HEK293 (cell line): ENCODE data around the gene TRNAU1AP.

Experiments used
- CTCF ChIA-PET: fragments of 350-600 bp; formaldehyde crosslinking; extraction: SDS; loops from one replicate; lab custom pipeline; 2021; ENCODE audit warnings: antibody characterized with exemption; lab: Yijun Ruan, JAX
- POLR2A ChIA-PET: fragments of 300-600 bp; formaldehyde crosslinking; extraction: SDS; loops from one replicate; lab custom pipeline; 2020; ENCODE audit warnings: antibody characterized with exemption, inconsistent platforms; lab: Yijun Ruan, JAX
- H3K27ac ChIP-seq: fragments of 200-500 bp; sonication (Bioruptor generic); 2 replicates; pipeline ENCODE4 v1.5.1; 2014; ENCODE audit warnings: low read depth, low read length, control low read depth, inconsistent platforms; ENCODE audit errors: extremely low read depth
- H3K36me3 ChIP-seq, 2 experiments: fragments of 200-500 bp in 1 of 2; sonication (Bioruptor generic) in 1 of 2; 1 replicate in 1 of 2; 2 replicates in 1 of 2; pipeline ENCODE4 v1.5.1; 2014 to 2017; ENCODE audit warnings: inconsistent platforms in 2 of 2, low read length in 2 of 2; ENCODE audit not compliant: control insufficient read depth in 2 of 2, insufficient read depth in 1 of 2
- H3K4me1 ChIP-seq: fragments of 200-500 bp; sonication (Bioruptor generic); 2 replicates; pipeline ENCODE4 v1.5.1; 2014; ENCODE audit warnings: mild to moderate bottlenecking, low read length, inconsistent platforms; ENCODE audit not compliant: control insufficient read depth, insufficient read depth
- H3K4me3 ChIP-seq: 2 replicates; pipeline ENCODE4 v1.5.1; 2011; ENCODE audit warnings: low read depth, mild to moderate bottlenecking, control low read depth, low read length, moderate library complexity
- H3K9me3 ChIP-seq: fragments of 200-500 bp; sonication (Bioruptor generic); 2 replicates; pipeline ENCODE4 v1.5.1; 2014; ENCODE audit warnings: low read depth, low read length, inconsistent platforms; ENCODE audit not compliant: control insufficient read depth, insufficient read depth
- BCL11B ChIP-seq: fragments of 450-650 bp; formaldehyde crosslinking; IDR thresholded peaks from 2 replicates; pipeline ENCODE4 v1.5.1; 2016; ENCODE audit warnings: low read depth, missing biosample characterization, missing genetic modification characterization
- KLF7 ChIP-seq: fragments of 450-650 bp; formaldehyde crosslinking; IDR thresholded peaks from 2 replicates; pipeline ENCODE4 v1.5.1; 2016; ENCODE audit warnings: missing biosample characterization, missing genetic modification characterization, borderline replicate concordance
- REPIN1 ChIP-seq: fragments of 450-650 bp; formaldehyde crosslinking; IDR thresholded peaks from 2 replicates; pipeline ENCODE4 v1.5.1; 2017; ENCODE audit warnings: missing biosample characterization, missing genetic modification characterization, low read depth
- SCRT2 ChIP-seq: fragments of 450-650 bp; formaldehyde crosslinking; IDR thresholded peaks from 2 replicates; pipeline ENCODE4 v1.5.1; 2016; ENCODE audit warnings: missing biosample characterization, missing genetic modification characterization
- SP2 ChIP-seq: fragments of 450-650 bp; formaldehyde crosslinking; IDR thresholded peaks from 2 replicates; pipeline ENCODE4 v1.5.1; 2016; ENCODE audit warnings: missing biosample characterization, missing genetic modification characterization
- YY2 ChIP-seq: fragments of 450-650 bp; formaldehyde crosslinking; IDR thresholded peaks from 2 replicates; pipeline ENCODE4 v1.5.1; 2016; ENCODE audit warnings: missing biosample characterization, missing genetic modification characterization
- ZBTB1 ChIP-seq: fragments of 450-650 bp; formaldehyde crosslinking; IDR thresholded peaks from 2 replicates; pipeline ENCODE4 v1.5.1; 2016; ENCODE audit warnings: missing biosample characterization, missing genetic modification characterization
- ZFHX2 ChIP-seq: fragments of 450-650 bp; formaldehyde crosslinking; conservative IDR thresholded peaks from 2 replicates; pipeline ENCODE4 v1.5.1; 2016; ENCODE audit warnings: missing biosample characterization, missing genetic modification characterization
- ZNF23 ChIP-seq: fragments of 450-650 bp; formaldehyde crosslinking; IDR thresholded peaks from 2 replicates; pipeline ENCODE4 v1.5.1; 2016; ENCODE audit warnings: missing biosample characterization, missing genetic modification characterization, borderline replicate concordance
- ZNF341 ChIP-seq: fragments of 450-650 bp; formaldehyde crosslinking; IDR thresholded peaks from 2 replicates; pipeline ENCODE4; 2016; ENCODE audit warnings: low read depth, missing biosample characterization, missing genetic modification characterization
- ZNF423 ChIP-seq: fragments of 450-650 bp; formaldehyde crosslinking; IDR thresholded peaks from 2 replicates; pipeline ENCODE4 v1.5.1; 2016; ENCODE audit warnings: missing biosample characterization, missing genetic modification characterization
- ZNF624 ChIP-seq: fragments of 450-650 bp; formaldehyde crosslinking; IDR thresholded peaks from 2 replicates; pipeline ENCODE4 v1.5.1; 2017; ENCODE audit warnings: missing biosample characterization, missing genetic modification characterization
- ZNF654 ChIP-seq: fragments of 450-650 bp; formaldehyde crosslinking; IDR thresholded peaks from 2 replicates; pipeline ENCODE4 v1.5.1; 2016; ENCODE audit warnings: low read depth, missing biosample characterization, missing genetic modification characterization
- ZNF660 ChIP-seq: fragments of 450-650 bp; IDR thresholded peaks from 2 replicates; pipeline ENCODE4 v1.5.1; 2018; ENCODE audit warnings: missing biosample characterization, mild to moderate bottlenecking, missing genetic modification characterization
- ZSCAN30 ChIP-seq: fragments of 450-650 bp; IDR thresholded peaks from 2 replicates; pipeline ENCODE4 v1.5.1; 2018; ENCODE audit warnings: missing biosample characterization, mild to moderate bottlenecking, missing genetic modification characterization, moderate library complexity
- ZXDB ChIP-seq: fragments of 450-650 bp; formaldehyde crosslinking; IDR thresholded peaks from 2 replicates; pipeline ENCODE4 v1.5.1; 2016; ENCODE audit warnings: missing biosample characterization, missing genetic modification characterization
- TF ChIP-seq, protein P1 (sequence below): fragments of 450-650 bp; formaldehyde crosslinking; IDR thresholded peaks from 2 replicates; pipeline ENCODE4 v1.5.1; 2016; ENCODE audit warnings: missing biosample characterization, missing genetic modification characterization, borderline replicate concordance
- TF ChIP-seq, protein P2 (sequence below): fragments of 450-650 bp; formaldehyde crosslinking; IDR thresholded peaks from 2 replicates; pipeline ENCODE4 v1.5.1; 2016; ENCODE audit warnings: missing biosample characterization, missing genetic modification characterization, borderline replicate concordance
- TF ChIP-seq, protein P3 (sequence below): fragments of 450-650 bp; formaldehyde crosslinking; IDR thresholded peaks from 2 replicates; pipeline ENCODE4 v1.5.0; 2017; ENCODE audit warnings: missing biosample characterization, missing genetic modification characterization, borderline replicate concordance

TRNAU1AP gene

DNA sequence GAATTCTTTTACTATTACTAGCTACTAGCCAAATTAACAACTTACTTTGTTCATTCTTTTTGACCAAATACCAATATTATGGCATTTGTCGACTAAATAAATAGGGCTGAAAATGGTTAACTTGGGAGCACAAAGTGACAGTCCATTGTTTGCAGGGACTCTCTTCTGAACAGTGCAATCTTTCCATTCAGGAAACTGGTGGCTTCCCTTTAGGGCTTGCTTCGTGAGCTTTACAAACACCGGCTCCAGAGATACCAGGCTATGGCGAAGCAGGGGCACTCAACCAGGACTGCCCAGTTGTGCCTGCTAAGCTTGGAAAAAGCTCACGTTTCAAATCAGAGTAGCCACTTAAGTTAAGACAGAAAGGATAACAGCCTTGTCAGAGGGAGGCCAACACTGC, 51.5 kb downstream of the TRNAU1AP start:
- Histone ChIP-seq H3K4me1 (peaks cover 5% of the 10 kb centered on the region), H3K4me3 (no peak overlapping the region)
- POLR2A ChIA-PET, result interaction anchor here (5.4 kb wide), 1 partner anchor 23 kb away, joined by 56 read pairs; no protein-coding TSS in a partner anchor
- no peak for TF ChIP-seq ZNF423 (tag by site-specific recombination)
- TF ChIP-seq, protein P1, sequence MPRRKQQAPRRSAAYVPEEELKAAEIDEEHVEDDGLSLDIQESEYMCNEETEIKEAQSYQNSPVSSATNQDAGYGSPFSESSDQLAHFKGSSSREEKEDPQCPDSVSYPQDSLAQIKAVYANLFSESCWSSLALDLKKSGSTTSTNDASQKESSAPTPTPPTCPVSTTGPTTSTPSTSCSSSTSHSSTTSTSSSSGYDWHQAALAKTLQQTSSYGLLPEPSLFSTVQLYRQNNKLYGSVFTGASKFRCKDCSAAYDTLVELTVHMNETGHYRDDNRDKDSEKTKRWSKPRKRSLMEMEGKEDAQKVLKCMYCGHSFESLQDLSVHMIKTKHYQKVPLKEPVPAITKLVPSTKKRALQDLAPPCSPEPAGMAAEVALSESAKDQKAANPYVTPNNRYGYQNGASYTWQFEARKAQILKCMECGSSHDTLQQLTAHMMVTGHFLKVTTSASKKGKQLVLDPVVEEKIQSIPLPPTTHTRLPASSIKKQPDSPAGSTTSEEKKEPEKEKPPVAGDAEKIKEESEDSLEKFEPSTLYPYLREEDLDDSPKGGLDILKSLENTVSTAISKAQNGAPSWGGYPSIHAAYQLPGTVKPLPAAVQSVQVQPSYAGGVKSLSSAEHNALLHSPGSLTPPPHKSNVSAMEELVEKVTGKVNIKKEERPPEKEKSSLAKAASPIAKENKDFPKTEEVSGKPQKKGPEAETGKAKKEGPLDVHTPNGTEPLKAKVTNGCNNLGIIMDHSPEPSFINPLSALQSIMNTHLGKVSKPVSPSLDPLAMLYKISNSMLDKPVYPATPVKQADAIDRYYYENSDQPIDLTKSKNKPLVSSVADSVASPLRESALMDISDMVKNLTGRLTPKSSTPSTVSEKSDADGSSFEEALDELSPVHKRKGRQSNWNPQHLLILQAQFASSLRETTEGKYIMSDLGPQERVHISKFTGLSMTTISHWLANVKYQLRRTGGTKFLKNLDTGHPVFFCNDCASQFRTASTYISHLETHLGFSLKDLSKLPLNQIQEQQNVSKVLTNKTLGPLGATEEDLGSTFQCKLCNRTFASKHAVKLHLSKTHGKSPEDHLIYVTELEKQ (tag by site-specific recombination), result no peak
- no peak for TF ChIP-seq ZNF23 (tag by site-specific recombination)
- no peak for TF ChIP-seq ZNF660
- no peak for TF ChIP-seq SP2
- no peak for TF ChIP-seq ZSCAN30 (tag by site-specific recombination)
- TF ChIP-seq BCL11B (tag by site-specific recombination), result no peak
- TF ChIP-seq ZBTB1 (tag by site-specific recombination), result no peak
- no peak for TF ChIP-seq ZNF341 (tag by site-specific recombination)
- TF ChIP-seq YY2 (tag by site-specific recombination), result no peak
- TF ChIP-seq, protein P2, sequence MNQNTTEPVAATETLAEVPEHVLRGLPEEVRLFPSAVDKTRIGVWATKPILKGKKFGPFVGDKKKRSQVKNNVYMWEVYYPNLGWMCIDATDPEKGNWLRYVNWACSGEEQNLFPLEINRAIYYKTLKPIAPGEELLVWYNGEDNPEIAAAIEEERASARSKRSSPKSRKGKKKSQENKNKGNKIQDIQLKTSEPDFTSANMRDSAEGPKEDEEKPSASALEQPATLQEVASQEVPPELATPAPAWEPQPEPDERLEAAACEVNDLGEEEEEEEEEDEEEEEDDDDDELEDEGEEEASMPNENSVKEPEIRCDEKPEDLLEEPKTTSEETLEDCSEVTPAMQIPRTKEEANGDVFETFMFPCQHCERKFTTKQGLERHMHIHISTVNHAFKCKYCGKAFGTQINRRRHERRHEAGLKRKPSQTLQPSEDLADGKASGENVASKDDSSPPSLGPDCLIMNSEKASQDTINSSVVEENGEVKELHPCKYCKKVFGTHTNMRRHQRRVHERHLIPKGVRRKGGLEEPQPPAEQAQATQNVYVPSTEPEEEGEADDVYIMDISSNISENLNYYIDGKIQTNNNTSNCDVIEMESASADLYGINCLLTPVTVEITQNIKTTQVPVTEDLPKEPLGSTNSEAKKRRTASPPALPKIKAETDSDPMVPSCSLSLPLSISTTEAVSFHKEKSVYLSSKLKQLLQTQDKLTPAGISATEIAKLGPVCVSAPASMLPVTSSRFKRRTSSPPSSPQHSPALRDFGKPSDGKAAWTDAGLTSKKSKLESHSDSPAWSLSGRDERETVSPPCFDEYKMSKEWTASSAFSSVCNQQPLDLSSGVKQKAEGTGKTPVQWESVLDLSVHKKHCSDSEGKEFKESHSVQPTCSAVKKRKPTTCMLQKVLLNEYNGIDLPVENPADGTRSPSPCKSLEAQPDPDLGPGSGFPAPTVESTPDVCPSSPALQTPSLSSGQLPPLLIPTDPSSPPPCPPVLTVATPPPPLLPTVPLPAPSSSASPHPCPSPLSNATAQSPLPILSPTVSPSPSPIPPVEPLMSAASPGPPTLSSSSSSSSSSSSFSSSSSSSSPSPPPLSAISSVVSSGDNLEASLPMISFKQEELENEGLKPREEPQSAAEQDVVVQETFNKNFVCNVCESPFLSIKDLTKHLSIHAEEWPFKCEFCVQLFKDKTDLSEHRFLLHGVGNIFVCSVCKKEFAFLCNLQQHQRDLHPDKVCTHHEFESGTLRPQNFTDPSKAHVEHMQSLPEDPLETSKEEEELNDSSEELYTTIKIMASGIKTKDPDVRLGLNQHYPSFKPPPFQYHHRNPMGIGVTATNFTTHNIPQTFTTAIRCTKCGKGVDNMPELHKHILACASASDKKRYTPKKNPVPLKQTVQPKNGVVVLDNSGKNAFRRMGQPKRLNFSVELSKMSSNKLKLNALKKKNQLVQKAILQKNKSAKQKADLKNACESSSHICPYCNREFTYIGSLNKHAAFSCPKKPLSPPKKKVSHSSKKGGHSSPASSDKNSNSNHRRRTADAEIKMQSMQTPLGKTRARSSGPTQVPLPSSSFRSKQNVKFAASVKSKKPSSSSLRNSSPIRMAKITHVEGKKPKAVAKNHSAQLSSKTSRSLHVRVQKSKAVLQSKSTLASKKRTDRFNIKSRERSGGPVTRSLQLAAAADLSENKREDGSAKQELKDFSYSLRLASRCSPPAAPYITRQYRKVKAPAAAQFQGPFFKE (tag by site-specific recombination), result no peak
- TF ChIP-seq, protein P3, sequence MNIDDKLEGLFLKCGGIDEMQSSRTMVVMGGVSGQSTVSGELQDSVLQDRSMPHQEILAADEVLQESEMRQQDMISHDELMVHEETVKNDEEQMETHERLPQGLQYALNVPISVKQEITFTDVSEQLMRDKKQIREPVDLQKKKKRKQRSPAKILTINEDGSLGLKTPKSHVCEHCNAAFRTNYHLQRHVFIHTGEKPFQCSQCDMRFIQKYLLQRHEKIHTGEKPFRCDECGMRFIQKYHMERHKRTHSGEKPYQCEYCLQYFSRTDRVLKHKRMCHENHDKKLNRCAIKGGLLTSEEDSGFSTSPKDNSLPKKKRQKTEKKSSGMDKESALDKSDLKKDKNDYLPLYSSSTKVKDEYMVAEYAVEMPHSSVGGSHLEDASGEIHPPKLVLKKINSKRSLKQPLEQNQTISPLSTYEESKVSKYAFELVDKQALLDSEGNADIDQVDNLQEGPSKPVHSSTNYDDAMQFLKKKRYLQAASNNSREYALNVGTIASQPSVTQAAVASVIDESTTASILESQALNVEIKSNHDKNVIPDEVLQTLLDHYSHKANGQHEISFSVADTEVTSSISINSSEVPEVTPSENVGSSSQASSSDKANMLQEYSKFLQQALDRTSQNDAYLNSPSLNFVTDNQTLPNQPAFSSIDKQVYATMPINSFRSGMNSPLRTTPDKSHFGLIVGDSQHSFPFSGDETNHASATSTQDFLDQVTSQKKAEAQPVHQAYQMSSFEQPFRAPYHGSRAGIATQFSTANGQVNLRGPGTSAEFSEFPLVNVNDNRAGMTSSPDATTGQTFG (tag by site-specific recombination), result no peak
- TF ChIP-seq ZNF624, result no peak
- TF ChIP-seq KLF7 (tag by site-specific recombination), result no peak
- TF ChIP-seq ZXDB, result no peak
- TF ChIP-seq REPIN1 (tag by site-specific recombination), result no peak
- no peak for TF ChIP-seq ZNF654
- no peak for TF ChIP-seq SCRT2 (tag by site-specific recombination)
- TF ChIP-seq ZFHX2 (tag by site-specific recombination), result no peak
- TF ChIP-seq, all 188 proteins: peak for 0
- CTCF ChIA-PET, result interaction anchor here (0.6 to 4.5 kb wide), 11 partner anchors 24 to 514 kb away, joined by 3 to 26 read pairs (median 3); no protein-coding TSS in a partner anchor
- Histone ChIP-seq H3K27ac (no peak overlapping the region), H3K36me3 (peaks cover 4 to 59% of the 10 kb centered on the region in 2 experiments; a peak in 2 of 3 replicates), H3K9me3 (no peaks in the 10 kb centered on the region)
